DMS 273 (cell line): ENCODE results near the gene ST6GALNAC1.

ENCODE experiments used
- DNase-seq: peaks from one replicate; lab custom pipeline; 2025; ENCODE audit not compliant: unreplicated experiment; lab: John Stamatoyannopoulos, UW

ST6GALNAC1 gene, protein sequence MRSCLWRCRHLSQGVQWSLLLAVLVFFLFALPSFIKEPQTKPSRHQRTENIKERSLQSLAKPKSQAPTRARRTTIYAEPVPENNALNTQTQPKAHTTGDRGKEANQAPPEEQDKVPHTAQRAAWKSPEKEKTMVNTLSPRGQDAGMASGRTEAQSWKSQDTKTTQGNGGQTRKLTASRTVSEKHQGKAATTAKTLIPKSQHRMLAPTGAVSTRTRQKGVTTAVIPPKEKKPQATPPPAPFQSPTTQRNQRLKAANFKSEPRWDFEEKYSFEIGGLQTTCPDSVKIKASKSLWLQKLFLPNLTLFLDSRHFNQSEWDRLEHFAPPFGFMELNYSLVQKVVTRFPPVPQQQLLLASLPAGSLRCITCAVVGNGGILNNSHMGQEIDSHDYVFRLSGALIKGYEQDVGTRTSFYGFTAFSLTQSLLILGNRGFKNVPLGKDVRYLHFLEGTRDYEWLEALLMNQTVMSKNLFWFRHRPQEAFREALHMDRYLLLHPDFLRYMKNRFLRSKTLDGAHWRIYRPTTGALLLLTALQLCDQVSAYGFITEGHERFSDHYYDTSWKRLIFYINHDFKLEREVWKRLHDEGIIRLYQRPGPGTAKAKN

DNA sequence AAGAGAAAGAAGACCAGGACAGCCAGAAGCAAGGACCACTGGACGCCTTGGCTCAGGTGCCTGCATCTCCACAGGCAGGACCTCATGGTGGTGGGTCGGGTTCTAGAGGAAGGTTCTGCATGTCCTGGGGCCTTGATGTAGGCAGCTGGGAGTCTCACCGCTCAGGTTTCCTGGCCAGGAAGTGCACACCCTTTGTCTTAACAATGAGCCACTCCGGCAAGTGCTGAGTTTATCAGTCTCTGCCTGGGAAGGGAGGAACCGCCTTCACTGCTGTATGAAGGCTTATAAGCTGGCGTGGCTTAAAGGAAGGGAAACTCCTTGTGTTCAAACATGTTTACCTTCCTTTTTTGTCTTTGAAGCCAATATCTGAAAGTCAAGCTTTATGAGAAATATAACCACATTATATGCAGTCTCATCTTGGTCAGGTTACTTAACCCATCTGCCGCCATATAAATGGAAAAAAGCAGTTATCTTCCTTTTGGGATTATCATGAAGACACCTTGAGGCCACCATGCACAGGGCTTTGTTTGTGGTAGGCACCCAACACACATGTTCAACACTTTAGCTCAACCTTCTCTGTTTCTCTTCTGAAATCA, at the start of gene ST6GALNAC1:
TSS of gene ST6GALNAC1 (minus strand) at position 205 of the 596 bp plus-strand sequence. CDS start at position 86, 119 bp downstream.
- DNase-seq: no peak

DNA sequence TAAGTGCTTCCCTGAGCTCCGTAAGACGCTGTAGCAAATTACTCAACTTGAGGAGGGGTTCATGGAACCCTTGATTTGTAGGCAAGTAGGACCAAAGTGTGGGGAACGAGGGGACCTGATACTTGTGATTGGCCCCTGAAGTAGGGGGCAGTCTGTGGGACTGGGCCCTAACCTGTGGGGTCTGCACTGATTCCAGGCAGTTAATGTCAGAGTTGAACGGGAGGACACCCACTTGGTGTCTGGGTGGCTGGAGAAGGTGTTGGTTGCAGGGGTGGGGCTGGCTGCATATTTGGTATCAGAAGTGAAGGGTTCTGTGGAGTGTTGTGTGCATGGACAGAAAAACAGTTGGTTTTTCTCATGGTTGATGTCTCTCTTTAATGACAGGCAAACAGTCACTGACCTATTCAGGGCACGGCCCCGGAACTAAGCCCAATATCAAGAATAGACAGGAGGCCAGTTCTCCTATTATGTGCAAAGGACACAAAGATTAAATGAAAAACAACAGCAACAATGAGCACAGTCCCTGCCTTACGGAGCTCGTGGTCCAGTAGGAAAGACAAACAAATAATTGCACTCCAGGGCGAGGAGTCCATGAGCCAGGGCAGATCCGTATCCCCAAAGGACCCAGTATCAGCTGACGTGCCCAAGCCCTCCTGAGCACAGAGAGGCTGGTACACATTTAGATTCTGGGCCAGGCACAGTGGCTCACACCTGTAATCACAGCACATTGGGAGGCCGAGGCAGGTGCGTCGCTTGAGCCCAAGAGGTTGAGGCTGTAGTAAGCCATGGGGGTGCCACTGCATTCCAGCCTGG, 48.0 kb upstream of the ST6GALNAC1 start:
- no peak for DNase-seq

DNA sequence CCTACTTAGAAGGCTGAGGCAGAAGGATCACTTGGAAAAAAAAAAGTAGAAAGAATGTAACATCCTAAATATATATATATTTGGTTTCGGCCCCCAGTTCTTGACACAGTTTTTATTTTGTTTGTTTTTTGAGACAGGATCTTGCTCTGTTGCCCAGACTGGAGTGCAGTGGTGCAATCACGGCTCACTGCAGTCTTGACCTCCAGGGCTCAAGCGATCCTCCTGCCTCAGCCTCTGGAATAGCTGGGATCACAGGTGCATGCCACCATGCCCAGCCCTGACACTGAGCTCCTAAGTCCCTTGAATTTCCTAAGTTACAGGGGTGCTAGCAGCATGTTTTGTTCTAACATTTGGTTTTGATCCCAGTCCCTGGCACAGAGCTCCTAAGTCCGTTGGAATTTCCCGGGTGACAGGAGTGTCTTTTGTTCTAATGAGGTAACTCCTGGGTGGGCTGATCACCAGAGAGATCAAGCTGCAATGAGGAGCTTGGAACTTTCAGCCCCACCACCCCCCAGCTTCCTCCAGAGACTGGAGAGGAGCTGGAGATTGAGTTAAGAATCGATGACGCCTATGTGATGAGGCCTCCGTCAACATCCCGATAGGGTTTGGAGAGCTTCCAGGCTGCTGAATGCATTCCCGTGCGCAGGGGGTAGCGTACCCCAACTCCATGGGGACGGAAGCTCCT, 47.2 kb upstream of the ST6GALNAC1 start:
- no peak for DNase-seq

DNA sequence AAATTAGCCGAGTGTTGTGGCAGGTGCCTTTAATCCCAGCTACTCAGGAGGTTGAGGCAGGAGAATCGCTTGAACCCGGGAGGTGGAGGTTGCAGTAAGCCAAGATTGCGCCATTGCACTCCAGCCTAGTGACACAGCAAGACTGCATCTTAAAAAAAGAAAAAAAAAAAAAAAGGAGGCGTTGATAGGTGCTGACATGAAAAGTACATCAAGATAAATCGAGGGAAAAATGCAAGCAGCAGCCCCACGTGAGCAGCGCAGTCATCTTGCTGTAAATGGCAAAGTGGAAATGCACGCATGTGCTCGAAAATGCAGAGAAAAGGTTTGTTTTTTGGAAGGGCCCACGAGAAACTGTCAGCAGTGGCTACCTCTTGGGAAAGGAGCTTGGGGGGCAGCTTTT, 46.3 kb upstream of the ST6GALNAC1 start:
- no peak for DNase-seq

DNA sequence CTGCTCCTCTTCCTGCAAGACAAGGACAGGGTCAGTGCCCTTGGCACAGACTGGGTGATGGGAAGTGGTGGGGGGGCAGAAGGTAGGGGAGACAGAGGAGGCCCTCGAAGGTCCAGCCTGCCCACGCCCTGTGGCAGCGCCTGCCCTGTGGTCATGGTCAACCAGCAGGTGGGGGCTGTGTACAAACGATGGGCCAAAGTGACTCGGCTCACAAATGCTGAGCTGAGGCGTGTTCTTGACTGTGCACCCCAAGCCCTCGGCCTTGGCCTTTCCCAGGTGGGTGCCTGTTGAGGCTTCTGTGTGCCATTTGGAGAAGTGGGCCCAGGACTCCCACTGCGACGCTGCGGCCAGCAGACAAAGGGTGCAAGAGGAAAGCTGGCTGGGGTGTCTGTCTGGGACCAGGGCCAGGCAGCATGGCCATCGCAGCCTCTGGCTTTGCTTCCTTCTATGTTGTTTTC, 44.6 kb upstream of the ST6GALNAC1 start:
- DNase-seq: no peak

DNA sequence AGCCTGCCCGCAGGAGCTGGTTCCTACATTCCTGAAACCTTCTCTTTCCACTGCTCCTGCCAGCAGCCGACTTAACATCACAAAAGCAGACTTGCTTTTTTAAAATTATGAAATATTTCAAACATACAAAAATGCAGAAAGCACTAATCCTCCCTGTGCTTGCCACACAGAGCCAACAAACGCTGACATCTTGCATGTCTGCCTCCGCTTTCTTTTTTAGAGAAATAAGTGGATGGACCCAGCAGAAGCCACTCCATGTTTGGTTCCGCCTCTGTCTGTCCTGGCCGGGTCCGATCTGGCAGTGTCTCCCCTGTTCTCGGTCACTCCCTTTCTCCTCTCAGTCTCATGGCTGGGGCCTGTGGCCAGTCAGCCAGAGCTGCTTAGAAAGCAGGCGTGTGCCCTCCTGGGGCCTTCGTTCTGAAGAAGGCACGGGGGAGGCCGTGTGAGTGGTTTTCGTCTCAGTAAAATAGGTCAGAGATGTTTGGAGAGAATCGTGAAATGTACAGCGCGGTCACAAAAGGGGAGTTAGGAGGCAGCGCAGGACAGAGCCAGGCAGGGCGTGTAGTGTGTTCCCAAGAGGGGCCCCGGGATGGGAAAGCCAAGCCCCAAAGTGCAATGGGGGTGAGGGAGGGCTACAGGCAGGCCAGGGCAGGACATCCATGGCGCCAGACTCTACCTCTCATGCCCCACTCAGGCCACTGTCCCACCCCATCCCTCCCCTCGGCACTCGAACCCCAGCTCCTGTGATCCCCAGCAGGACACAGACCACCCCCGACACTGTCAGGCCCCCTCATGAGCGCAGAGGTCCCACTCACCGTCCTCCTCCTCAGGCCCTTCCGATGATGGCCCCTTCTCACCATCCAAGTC, 44.0 kb upstream of the ST6GALNAC1 start:
- no peak for DNase-seq

DNA sequence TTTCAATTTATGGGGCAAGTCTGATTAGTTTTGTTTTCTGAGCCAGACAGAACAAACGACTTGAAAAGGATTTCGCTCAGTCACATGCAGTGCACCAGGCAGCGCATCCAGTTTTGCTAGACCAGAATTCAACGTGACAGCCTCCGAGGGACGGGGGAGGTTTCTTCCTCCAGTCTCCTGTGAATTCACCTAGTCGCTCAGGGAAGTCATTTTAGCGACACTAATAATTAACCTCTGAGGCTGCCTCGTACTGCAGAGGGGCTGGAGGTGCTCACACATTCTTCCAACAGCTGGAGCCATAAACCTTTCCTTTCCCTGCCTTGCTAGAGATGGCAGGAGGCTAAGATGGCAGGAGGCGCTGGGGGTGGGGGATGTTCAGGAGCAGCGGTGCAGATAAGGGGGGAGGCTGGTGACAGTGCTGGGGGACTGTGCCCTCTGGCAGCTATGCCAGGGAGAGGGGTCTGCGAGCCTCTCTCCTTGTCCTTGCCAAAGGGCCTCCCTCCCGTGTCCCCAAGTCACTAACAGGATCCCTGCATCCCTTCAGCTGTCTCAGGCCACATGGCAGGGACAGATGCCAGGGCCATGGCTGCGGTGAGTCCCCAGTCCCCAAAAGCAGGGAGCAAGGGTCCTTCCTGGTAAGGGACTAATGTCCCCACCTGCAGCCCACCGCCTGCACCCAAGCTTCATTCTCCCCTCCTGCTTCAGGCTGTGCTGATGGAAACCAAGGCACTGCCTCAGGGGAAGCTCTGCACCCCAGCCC, 43.2 kb upstream of the ST6GALNAC1 start:
- no peak for DNase-seq

DNA sequence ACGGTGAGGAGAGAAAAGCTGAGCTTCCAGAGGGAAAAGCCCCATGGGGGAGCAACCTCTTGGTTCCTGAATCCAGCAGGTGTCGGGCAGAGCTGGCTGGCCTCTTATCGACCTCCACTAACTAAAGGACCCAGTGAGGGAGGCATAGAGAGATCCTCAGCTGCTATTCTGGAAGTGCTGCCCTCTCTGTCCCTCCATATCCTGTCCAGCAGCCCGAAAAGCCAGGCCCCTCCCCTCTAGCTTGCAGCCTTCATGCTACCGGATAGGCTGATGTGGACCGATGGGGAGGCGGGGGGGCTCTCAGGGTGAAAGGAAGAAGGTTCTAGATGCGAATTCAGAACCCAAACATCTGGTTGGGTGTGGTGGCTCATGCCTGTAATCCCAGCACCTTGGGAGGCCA, 42.3 kb upstream of the ST6GALNAC1 start:
- no peak for DNase-seq

DNA sequence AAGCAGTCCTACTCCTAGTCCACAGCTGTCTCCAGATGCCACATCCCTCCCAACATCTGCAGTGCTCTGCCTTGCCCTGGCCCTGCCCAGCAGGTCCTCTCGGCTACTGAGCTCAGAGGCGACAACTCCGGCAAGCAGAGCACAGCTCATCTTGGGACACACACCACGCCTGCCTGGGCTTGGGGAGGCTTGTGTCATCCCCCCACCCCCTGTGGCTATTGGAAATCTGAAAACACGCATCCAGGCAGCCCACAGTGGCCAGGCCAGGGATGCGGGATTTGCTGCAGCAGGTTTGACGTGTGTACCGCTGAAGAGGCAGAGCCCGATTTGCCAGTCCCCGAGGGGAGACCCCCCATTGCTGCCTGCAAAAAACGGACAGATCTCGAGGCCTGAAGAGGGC, 41.8 kb upstream of the ST6GALNAC1 start:
- DNase-seq: no peak

DNA sequence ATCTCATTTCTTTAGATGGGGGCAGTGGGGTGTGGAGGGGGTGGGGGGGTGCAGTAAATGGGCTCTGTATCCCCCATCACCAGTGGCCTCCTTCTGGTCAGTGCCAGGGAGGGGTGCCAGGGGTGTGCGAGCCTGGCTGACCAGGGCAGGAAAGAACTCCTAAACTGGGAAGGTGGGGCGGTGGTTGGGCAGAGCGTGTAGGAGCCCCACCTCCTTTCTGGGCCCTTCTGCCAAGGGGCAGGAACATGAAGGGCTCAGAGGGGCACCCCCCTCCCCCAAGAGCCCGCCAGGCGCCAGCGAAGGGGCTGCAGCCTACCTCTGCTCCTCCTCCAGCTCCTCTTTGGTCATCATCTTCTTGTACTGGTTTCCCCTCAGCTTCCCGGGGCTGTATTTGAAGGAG, 41.2 kb upstream of the ST6GALNAC1 start:
- no peak for DNase-seq

DNA sequence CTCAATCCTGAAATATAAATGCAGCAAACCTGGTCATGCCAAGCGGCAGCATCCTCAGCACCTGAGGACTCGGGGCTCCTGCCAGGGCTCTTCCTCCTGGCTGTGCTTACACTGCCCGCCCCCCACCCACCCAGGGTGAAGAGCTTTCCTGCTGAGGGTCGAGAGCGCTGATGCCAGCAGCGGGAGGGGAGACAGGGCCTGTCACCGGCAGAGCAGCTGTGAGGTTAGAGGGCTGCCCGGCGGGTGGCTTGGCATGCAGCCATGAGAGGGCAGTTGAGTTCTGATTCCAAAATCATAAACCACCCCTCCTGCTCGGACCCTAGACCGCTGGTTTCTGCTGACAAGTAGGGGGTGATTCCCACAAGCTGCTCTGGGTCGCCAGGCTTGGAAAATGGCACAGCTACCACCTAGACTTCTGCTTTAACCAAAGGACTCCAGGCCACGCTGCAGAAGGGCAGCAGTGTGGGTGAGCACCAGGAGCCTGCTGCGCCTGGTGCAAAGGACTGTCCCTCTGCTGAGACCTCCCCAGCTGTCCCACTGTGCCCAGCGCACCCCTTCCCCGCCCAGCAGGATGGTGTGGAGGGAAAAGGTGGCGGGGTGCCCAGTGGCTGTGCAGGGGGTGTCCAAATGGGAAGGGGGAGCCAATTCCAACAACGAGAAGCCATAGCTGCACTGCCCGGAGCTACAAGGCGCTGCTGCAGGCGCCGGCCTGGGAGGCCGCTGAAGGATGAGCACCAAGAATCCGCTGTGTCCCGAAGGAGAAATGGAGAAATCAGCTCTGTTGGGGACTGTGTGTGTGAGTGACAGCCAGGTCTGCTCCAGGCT, 40.6 kb upstream of the ST6GALNAC1 start:
- peak; percentile 28 for DNase-seq

DNA sequence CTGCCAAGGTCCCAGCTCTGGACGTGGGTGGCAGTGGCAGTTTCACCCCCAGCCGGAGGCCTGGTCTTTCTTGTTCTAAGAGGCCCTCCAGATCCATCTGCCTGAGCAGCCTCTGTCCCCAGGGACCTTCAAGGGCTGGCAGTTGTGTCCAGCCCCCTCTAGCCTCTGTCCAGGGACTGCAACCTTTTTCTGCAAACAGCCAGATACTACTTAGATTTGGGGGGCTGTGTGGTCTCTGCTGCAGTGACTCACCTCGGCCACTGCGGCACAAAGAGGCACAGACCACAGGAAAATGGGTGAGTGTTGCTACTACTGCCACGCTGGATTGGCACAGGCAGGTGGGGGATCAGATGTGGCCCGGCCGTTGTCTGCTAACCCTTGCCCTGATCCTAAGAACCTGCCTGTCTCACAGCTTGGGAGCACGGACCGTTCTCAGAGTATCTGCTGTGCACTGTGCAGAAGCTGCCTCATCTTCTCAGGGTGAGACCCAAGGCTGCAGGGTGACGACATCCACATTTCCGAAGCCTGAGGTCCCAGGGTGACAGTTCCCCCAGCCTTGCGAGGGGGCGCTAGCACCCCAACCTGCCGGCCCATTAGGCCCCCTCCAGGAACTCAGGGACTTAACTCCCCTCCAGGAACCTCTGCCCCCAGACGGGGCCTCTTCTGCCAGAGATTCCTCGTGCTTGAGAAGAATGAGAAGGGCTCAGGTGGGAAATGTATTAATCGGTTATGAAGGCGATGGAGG, 39.6 kb upstream of the ST6GALNAC1 start:
- DNase-seq: no peak

DNA sequence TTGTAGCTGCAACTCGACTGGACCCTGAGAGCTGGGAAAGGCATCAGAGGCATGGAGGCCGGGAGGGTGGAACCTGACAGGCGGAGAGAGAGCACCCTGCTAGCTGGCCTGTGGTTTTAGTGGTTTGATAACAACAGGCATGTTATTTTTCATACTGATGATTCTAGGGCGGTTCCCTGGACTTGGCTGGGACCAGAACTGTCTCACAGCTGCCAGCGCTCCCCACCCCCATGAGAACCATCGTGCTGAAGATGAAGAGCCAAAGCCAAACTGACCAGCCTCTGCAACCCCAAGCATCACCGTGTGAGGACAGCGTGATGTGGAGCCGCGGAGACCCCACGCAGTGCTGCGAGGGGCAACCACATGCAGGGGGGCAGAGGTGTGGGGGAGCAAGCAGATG, 38.7 kb upstream of the ST6GALNAC1 start:
- DNase-seq: no peak

DNA sequence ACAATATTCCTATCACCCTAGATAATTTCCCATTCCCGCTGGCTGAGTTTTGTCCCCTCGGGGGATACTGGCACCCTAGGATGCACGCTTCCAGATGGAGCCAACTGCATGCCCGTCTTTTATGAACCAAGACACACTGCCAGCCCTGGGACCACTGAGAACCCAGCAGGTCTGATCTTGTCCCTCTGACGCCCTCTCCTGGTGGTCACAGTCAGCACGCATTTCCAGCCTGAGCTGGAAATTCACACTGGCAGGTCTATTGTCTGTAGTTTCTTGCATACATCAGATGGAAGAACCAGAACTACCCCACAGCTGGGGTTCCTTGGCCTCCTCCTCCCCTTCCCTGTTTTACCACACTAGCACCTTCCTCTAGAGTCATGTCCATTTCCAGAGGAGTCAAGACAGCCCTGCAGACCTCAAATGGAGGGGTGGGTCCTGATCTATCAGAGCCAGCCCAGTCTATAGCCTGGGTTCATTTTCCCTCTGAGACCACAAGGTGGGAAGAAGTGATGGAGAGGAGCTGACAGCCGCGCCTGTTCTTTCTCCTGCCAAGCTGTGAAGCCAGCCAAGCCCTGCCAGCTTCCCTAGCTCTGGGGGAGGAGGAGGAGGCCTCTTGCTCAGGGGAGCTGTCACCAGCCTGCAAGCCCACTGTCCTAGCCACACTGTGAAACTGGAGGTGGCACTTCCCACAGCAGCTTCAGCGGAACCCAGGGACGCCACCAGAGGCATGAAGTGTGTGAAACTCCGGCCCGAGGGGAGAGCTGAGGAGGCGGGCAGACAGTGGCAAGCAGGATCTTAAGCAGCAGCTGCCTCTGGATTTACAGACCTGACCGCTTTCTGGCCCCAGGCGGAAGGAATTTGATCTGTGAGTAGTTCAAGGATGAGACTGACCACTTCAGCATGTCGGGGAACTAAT, 37.9 kb upstream of the ST6GALNAC1 start:
- peak; percentile 84 for DNase-seq

DNA sequence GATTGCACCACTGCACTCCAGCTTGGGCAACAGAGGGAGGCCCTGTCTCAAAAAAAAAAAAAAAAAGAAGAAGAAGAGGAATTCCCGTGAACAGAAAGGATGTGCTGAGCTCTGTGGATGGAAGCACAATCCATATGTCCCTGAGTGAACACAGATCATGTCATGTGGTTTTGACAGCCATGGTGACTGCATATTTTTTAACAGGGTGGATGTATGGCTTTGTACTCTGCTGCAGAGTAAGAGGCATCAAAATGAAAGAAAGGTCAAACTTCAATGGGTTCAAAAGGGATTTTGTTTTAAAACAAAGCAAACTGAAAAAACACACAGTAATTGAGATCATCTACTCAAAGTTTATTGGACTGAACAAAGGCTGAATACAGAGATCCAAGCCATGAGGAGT, 35.7 kb upstream of the ST6GALNAC1 start:
- DNase-seq: no peak

DNA sequence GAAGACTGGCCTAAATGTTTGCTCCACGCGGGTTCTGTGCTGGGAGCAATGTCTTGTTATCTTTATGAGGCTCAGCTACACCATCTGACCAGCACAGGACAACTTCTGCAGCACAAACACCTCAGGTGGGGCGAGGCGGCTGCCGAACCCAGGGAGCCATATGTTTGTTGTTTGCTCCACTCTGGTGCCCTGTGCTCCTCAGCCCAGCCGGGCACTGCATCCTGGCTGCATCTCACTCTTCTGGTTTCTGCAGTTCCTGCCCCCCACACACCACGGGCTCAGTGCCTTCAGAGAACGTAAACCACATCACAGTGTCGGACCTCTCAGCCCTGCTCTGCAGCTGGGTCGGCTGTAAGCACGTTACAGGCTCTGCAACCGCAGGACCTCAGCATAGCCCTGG, 34.8 kb upstream of the ST6GALNAC1 start:
- DNase-seq: peak; percentile 32
